NCI-H1436 (cell line): ENCODE measurements around the gene TANGO6.

ENCODE experiments used
- DNase-seq: peaks from one replicate; lab custom pipeline; 2025; lab: John Stamatoyannopoulos, UW

The TANGO6 gene

GRCh38 chr16:68866933-68867332, 23.6 kb downstream of the TANGO6 start:
- DNase-seq, result no peak

GRCh38 chr16:68869492-68870088, 26.3 kb downstream of the TANGO6 start:
- DNase-seq, result no peak

- DNase-seq, result no peak
Observed at GRCh38 chr16:68873635-68874471, 30.5 kb downstream of the TANGO6 start.

DNA sequence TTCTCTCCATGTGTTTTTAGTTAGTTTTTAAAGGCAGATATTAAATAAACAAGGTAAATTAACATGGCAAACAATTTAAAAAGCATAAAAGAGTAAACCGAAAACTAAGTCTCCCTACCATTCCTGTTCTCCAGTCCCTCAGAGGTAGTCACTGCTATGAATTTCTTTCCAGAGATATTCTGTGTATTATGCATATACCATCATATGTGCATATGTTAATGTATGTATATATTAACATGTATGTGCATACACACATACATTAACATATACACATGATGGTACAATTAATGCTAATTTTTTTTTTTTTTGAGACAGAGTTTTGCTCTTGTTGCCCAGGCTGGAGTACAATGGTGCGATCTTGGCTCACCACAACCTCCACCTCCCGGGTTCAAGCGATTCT, 32.5 kb downstream of the TANGO6 start:
- no peak for DNase-seq

DNA sequence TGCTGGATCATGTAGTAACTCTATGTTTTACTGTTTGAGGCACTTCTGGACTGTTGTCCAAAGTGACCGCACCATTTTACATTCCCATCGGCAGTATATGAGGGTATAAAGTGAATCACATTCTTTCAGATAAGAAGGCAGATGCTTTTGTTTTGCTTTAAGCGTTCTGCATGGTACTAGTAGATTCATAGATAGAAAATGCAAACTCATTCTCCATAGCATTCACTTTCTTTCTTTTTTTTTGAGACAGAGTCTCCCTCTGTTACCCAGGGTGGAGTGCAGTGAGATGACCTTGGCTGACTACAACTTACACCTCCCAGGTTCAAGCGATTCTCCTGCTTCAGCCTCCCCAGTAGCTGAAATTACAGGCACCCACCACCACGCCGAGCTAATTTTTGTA, 40.4 kb downstream of the TANGO6 start:
- DNase-seq, result no peak

GRCh38 chr16:68884401-68884800, 41.1 kb downstream of the TANGO6 start:
- DNase-seq, result no peak

GRCh38 chr16:68884861-68885720, 41.8 kb downstream of the TANGO6 start:
- no peak for DNase-seq

DNA sequence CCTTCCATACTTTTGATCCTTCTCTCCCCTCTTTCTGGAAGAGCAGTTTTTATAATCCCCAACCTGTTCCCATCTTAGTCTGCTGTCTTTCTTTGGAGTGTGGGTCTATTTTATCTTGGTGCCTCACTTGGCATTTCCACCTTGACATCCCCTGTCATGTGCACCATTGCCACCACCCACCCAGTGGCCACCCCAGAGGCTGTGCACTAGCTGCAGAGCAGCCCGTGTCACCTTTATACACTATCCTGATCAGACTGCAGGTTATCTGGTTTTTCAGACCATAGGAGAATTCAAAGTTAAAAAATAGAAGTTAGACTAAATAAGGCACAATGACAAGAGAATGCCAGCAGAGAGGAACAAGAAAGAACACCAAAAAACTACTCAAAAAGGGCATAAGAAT, 43.8 kb downstream of the TANGO6 start:
- no peak for DNase-seq

DNA sequence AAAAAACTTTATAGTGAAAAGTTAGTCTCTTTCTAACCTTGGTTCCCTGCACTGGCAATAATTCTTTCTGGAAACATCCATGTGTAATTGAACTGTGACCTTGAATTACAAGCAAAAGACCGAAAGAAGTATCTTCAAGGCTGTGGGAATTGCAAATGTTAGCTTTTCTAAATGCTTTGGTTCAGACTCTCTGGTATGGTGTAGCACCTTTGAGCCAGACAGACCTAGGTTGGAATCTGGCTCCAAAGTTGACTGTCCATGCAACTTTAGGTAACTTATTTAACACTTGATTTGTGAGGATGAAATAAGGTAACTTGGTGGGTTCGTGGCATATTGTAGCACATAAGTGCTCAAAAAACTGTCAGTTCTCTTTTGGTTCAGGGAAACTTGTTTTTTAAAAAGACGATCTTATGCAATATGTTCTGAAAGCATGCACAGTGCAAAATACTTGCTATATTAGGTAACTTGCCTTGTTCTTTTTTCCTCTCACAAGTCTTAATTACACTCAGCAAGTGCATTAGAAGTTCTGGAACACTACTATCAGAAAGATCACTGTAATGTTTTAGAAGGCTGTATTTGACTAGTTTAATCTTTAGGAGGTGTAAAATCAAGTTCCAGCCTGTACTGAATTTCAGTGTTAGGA, 46.3 kb downstream of the TANGO6 start:
- no peak for DNase-seq

DNA sequence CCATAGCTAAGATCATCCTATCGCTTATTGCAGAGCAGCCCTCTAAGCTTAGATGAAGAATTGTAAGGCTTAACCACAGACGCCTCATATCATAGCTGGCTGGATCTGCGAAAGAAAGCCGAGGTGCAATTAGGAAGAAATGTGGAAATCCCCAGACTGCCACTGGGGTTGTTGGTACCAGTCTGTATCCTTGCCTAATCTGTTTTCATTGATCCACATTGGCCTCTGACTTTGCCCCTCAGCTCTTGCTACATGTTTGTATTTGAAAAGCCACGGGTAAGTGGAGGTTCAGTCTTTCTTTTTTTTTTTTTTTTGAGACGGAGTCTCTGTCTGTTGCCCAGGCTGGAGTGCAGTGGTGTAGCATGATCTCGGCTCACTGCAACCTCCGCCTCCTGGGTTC, 48.9 kb downstream of the TANGO6 start:
- DNase-seq, result no peak

- DNase-seq, result no peak
Observed at GRCh38 chr16:68892898-68893297, 49.6 kb downstream of the TANGO6 start.

DNA sequence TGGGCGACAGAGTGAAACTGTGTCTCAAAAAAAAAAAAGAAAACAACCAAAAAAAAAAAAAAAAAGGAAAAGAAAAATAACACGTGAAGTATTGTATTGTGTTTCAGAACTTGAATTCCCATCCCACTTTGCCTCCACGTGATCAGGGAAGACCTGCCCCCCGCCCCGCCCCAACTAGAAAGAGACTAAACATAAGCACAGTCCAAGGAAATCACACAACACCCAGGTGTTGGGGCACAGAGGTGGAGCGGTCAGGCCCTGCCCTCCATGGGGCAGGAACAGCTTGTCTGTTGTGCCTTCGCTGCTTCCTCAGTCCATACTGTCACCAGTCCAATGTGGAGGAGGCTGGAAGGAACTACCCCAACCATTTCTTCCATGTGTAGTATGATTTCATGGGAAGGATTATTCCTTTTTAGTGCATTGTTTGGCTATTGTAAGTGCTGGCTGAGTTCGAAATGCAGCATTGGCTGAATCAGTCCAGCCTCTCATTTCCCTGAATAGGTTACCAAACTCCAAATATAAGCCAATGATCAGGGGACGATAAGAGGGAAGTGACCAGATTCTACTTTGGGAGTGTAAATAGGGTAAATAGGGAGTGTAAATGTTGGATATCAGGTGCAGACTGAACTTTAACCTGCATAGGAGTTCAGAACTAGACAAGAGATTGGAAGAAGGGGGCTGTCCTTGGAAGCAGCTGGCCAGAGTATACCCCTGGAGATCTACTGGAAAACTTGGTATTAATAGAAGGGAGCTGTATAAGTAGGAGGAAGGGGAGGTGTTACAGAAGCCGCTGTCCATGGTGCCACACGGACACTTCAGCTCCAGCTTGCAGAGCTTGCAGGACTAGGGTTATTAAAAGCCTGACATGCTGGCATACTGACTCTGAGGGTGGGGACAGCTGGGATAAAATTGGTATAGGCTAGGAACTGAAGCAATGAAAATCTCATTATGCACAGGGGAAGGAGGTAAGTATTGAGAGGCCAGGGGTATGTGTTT, 50.7 kb downstream of the TANGO6 start:
- no peak for DNase-seq

DNA sequence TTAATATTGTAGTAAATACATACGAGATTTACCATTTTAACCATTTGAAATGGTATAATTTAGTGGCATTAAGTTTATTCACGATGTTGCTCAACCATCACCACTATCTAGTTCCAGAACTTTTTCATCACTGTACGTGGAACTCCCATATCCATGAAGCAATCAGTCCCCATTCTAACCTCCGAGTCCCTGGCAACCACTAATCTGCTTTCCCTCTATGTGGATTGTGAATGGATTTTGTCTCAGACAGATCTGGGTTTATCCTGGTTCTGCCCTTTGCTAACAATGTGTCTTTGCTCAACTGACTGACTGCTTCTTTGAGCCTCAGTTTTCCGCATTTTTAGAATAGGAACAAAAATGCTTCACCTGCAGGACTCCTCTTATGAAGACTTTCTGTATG, 51.4 kb downstream of the TANGO6 start:
- DNase-seq, result no peak

DNA sequence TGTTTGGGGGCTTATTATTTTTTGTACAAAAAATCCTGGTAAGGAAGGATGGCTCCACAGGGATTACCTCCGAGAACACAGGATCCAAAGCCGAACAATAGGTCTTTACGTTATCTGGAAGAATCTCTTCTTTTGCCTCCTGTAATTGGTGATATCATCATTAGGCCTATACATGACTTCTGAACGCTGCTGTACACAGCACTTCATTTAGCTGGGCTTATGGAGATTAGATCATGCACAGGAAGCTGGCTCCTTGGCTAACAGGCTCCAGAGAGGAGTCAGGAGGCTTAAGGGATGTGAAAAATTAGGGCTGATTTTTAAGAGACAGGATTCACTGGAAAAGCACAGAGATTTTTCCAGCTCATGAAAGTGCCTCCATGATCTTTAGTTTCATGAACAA, 54.7 kb downstream of the TANGO6 start:
- DNase-seq, result no peak

- DNase-seq, result no peak
Observed at GRCh38 chr16:68900009-68900408, 56.7 kb downstream of the TANGO6 start.

DNA sequence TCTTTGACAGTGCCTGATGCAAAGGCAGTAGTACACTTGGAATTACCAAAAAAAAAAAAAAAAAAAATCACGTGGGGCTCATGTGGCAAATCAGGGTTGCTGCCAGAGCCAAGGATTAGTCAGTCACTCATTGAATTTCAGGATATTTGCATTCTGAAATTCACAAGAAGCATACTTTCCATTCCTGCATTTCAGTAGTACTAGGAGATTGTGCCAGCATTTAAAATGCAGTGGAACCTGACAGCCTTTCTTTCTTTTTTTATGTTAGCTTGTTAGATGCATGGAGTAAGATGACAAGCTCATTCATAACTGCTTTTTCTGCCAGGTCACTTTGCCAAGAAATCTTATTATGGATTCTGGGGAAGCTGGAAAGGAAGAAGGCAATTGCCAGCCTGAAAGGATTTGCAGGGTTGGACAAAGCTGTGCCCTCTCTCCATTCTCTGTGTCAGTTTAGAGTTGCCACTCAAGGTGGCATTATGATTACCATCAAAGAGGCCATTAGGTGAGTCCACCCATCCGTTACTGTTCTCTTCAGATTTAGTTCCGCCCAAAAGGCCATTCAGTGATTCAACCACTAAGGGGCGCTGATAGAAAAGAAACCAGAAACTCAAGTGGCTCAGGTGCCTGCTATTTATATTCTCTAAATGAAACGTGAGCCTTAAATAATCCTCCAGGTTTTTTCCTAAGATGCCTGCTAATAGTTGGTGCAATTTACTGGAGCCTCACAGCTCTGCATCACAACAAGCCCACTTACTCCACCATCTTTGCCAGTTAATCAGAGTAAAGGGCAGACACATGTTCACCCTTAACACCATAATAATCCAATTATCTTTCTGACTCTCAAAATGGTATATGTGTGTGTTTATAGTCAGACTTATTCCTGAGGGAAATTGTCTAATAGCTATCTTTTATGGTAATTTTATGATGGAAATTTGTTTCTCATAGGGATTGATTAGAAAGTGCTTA, 59.0 kb downstream of the TANGO6 start:
- peak; percentile 88 for DNase-seq

- no peak for DNase-seq
Observed at GRCh38 chr16:68902969-68903345, 59.6 kb downstream of the TANGO6 start.

- DNase-seq, result no peak
Observed at GRCh38 chr16:68907297-68907696, 64.0 kb downstream of the TANGO6 start.

GRCh38 chr16:68907781-68908181, 64.5 kb downstream of the TANGO6 start:
- DNase-seq, result no peak
